ENCODE measurements around the gene MMS19. TPM values are rescaled to one million over a fixed set of nuclear protein-coding genes. Genes with fewer than 3 reads are reported as not detected.

The MMS19 gene
- total RNA-seq, 2 experiments from 2014 or later = 74.8 to 95.7 TPM

GRCh38 chr10:97525086-97525485 is 26.9 kb upstream of the MMS19 start:
- Histone ChIP-seq H2AFZ (ENCODE audit: low read length) (no peak overlapping the region), H3K4me3 (ENCODE audit: low read depth, low read length, poor library complexity, severe bottlenecking) (no peak overlapping the region), H3K4me1 (ENCODE audit: insufficient read depth, low read length, poor library complexity, severe bottlenecking) (no peaks in the 10 kb centered on the region), H3K9me3 (ENCODE audit: low read length) (no peaks in the 10 kb centered on the region), H3K9me2 (ENCODE audit: insufficient read depth, low read length) (no peaks in the 10 kb centered on the region), H3K27ac (ENCODE audit: low read depth, low read length, poor library complexity, severe bottlenecking) (no peak overlapping the region), H3K36me3 (ENCODE audit: insufficient read depth, low read length) (no peaks in the 10 kb centered on the region), H4K20me1 (ENCODE audit: insufficient read depth, low read length) (no peaks in the 10 kb centered on the region), H3K79me2 (ENCODE audit: insufficient read depth, low read depth, low read length) (no peaks in the 10 kb centered on the region), H3K4me2 (ENCODE audit: low read length) (no peak overlapping the region)
- no TSS peak for BruUV-seq (replicated peaks)
- no peak for DNase-seq (ENCODE audit: low spot score)
- intact Hi-C loops (cut with micrococcal nuclease; ENCODE audit: unreplicated experiment) = no loop called here
- ChIA-PET CTCF (ENCODE audit: unreplicated experiment) (no interaction called here), POLR2A (no interaction called here)
- TF ChIP-seq EZH2phosphoT487 (IDR thresholded peaks at IDR 0.05; ENCODE audit: borderline replicate concordance, low read depth, low read length) (no peak), CTCF (conservative IDR thresholded peaks at IDR 0.05; ENCODE audit: low read length) (no peak)

- ChIA-PET POLR2A (no interaction called here), CTCF (ENCODE audit: unreplicated experiment) (no interaction called here)
- no peak overlapping the region for H2AFZ ChIP-seq (ENCODE audit: low read length)
- TF ChIP-seq CTCF (conservative IDR thresholded peaks at IDR 0.05; ENCODE audit: low read length) (no peak), EZH2phosphoT487 (IDR thresholded peaks at IDR 0.05; ENCODE audit: borderline replicate concordance, low read depth, low read length) (no peak)
- no TSS peak for BruUV-seq (replicated peaks)
- no peak overlapping the region for H3K4me3 ChIP-seq (ENCODE audit: low read depth, low read length, poor library complexity, severe bottlenecking)
- H3K4me2 ChIP-seq (ENCODE audit: low read length) = no peak overlapping the region
- no peak for DNase-seq (ENCODE audit: low spot score)
- no peak overlapping the region for H3K27ac ChIP-seq (ENCODE audit: low read depth, low read length, poor library complexity, severe bottlenecking)
- no peaks in the 10 kb centered on the region for H3K9me2 ChIP-seq (ENCODE audit: insufficient read depth, low read length)
- no peaks in the 10 kb centered on the region for H3K4me1 ChIP-seq (ENCODE audit: insufficient read depth, low read length, poor library complexity, severe bottlenecking)
- H3K79me2 ChIP-seq (ENCODE audit: insufficient read depth, low read depth, low read length) = no peaks in the 10 kb centered on the region
- H3K9me3 ChIP-seq (ENCODE audit: low read length) = no peaks in the 10 kb centered on the region
- intact Hi-C loops (cut with micrococcal nuclease; ENCODE audit: unreplicated experiment) = no loop called here
- no peaks in the 10 kb centered on the region for H4K20me1 ChIP-seq (ENCODE audit: insufficient read depth, low read length)
- H3K36me3 ChIP-seq (ENCODE audit: insufficient read depth, low read length) = no peaks in the 10 kb centered on the region
Observed at GRCh38 chr10:97522937-97523336, 24.7 kb upstream of the MMS19 start.

- no peak overlapping the region for H2AFZ ChIP-seq (ENCODE audit: low read length)
- H3K4me2 ChIP-seq (ENCODE audit: low read length) = no peak overlapping the region
- intact Hi-C loops (cut with micrococcal nuclease; ENCODE audit: unreplicated experiment) = no loop called here
- no peaks in the 10 kb centered on the region for H3K4me1 ChIP-seq (ENCODE audit: insufficient read depth, low read length, poor library complexity, severe bottlenecking)
- ChIA-PET POLR2A (interaction anchor here (1.1 kb wide), 2 partner anchors 15 to 33 kb away, joined by 3 to 8 read pairs; no protein-coding TSS in a partner anchor), CTCF (ENCODE audit: unreplicated experiment) (no interaction called here)
- no peaks in the 10 kb centered on the region for H4K20me1 ChIP-seq (ENCODE audit: insufficient read depth, low read length)
- no peaks in the 10 kb centered on the region for H3K36me3 ChIP-seq (ENCODE audit: insufficient read depth, low read length)
- no peaks in the 10 kb centered on the region for H3K9me2 ChIP-seq (ENCODE audit: insufficient read depth, low read length)
- no TSS peak for BruUV-seq (replicated peaks)
- H3K79me2 ChIP-seq (ENCODE audit: insufficient read depth, low read depth, low read length) = no peaks in the 10 kb centered on the region
- H3K27ac ChIP-seq (ENCODE audit: low read depth, low read length, poor library complexity, severe bottlenecking) = no peak overlapping the region
- no peak overlapping the region for H3K4me3 ChIP-seq (ENCODE audit: low read depth, low read length, poor library complexity, severe bottlenecking)
- DNase-seq (ENCODE audit: low spot score) = no peak
- TF ChIP-seq CTCF (conservative IDR thresholded peaks at IDR 0.05; ENCODE audit: low read length) (no peak), EZH2phosphoT487 (IDR thresholded peaks at IDR 0.05; ENCODE audit: borderline replicate concordance, low read depth, low read length) (no peak)
- H3K9me3 ChIP-seq (ENCODE audit: low read length) = no peaks in the 10 kb centered on the region
Observed at GRCh38 chr10:97522071-97522470, 23.8 kb upstream of the MMS19 start.
